Activated T-helper 1 cell treated with Interleukin-2 at 50 U/mL for 16 hours (primary cell): Measurements from ENCODE around the gene IPMK.

Experiments
- DNase-seq: peaks from one replicate; pipeline ENCODE4 v3.0.0-alpha.2; 2020; ENCODE audit warnings: low read depth

The IPMK gene

DNA sequence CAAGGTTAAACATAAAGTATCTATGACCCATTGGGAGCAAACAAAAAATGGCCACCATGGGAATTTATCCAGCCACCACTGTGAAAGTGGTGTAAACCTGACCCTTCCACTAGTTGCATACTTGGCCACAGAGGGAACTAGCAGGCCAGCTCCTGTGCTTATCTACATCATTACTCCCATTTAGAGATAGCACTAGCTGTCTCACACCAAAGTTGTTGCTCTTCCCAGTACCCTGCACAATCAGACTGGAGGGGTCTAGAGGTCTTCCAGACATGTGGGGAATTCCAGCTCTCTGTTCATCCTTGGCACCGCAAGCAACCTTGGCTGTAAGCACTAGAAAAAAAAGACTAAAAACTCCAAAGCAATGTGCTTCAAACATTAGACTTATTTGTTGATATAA is 113.9 kb downstream of the IPMK start:
- DNase-seq = no peak

DNA sequence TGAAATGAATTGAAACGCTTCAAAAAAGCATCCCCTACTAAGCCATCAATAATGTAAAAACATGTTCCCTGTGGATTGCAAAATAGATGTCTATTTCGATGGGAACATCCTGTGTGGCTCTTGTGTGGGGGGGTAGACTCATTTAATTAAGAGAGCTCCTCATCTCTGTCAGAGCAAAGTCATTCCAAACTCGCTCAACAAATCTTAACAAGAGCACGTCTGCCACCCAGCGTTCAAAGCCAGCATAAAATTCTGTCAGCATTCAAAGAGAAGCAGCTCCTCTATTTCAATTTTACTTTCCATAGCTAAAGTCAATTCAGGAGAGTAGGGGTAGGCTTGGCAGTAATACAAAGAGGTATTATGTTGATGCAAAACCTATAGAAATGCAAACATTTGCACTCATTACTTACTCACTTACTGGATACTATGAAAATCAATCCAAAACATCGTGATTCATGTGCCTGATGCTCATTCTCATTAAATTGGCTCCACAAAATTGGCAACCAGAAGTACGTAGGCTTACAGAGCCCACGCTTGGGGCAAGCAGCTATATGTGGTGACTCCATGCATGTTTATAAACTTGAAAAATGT is 114.9 kb downstream of the IPMK start:
- DNase-seq = no peak

DNA sequence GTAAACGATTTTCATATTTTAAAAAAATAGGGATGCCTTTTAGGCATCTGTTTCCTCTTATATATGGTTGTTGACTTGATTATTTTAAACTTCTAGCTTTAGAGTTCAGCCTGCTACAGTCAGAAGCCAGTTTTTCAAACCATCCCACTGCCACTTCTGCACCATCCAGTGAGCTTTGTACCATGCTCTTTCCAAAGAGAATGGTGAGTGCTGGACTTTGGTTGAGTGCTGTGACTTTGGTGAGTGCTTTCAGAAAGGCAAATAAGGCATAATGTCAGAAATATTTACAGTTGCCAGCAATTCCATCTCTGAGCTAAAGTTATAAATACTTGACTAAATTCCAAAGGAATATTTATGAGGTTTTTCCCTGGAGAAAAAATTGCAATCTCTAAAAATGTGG is 117.4 kb downstream of the IPMK start:
- DNase-seq = no peak

DNA sequence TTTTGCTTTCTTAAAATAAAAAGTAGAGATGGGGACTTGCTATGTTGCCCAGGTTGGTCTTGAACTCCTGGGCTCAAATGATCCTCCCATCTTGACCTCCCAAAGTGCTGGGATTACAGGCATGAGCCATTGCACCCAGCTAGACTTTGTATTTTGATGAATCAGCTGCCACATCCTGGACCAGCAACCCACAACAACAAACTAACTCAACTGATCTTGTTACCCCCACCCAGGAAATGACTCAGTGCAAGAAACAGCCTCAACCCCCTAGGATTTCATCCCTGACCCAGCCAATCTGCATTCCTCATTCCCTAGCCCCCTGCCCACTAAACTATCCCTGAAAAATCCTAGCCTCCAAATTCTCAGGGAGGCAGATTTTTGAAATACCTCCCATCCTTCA is 123.8 kb downstream of the IPMK start:
- no peak for DNase-seq
